Breast epithelium (tissue), 4 donors: Measurements from ENCODE around the gene ASB11. TPM values are rescaled to one million over a fixed set of nuclear protein-coding genes. Genes with fewer than 3 reads are reported as not detected.
"Not testable (repeated sequence)": the region's sequence is repeated elsewhere in the genome, so short reads cannot be mapped to it uniquely, and the experiment has no call there.

Experiments used
- DNase-seq, 2 donors: peaks; one replicate each; pipeline ENCODE4 v3.0.0-alpha.2; 2019; ENCODE audit warnings: low spot score in 2 of 2
- H3K27ac ChIP-seq, 2 donors: fragments of 200-600 bp; sonication (generic) in 1 of 2; one replicate each; pipeline ENCODE4 v1.5.1; 2016 to 2019; ENCODE audit warnings: mild to moderate bottlenecking in 1 of 2
- H3K27me3 ChIP-seq, 2 donors: fragments of 200-600 bp; sonication (generic) in 1 of 2; one replicate each; pipeline versions ENCODE4 v1.5.1 to v1.6.0; 2017 to 2019; ENCODE audit warnings: control low read depth in 1 of 2, mild to moderate bottlenecking in 1 of 2
- H3K36me3 ChIP-seq: fragments of 200-600 bp; one replicate; pipeline ENCODE4 v1.5.1; 2019
- H3K4me1 ChIP-seq, 2 donors: fragments of 200-600 bp; sonication (generic); one replicate each; pipeline ENCODE4 v1.5.1; 2016 to 2019; ENCODE audit warnings: control low read depth in 1 of 2
- H3K4me3 ChIP-seq, 3 donors: fragments of 200-600 bp; sonication (generic); 1 replicate in 2 of 3; 2 replicates in 1 of 3; pipeline ENCODE4 v1.5.1; 2016 to 2019; ENCODE audit warnings: mild to moderate bottlenecking in 3 of 3, moderate library complexity in 2 of 3
- H3K9me3 ChIP-seq, 2 donors: fragments of 200-600 bp; sonication (generic) in 1 of 2; one replicate each; pipeline ENCODE4 v1.5.1; 2016 to 2019; ENCODE audit warnings: control low read depth in 1 of 2
- POLR2A ChIP-seq: fragments of 450-650 bp; IDR thresholded peaks from one replicate; pipeline ENCODE4 v1.6.1; 2016; ENCODE audit warnings: antibody characterized with exemption, mild to moderate bottlenecking, moderate library complexity
- POLR2AphosphoS5 ChIP-seq, 3 donors: sonication (generic); formaldehyde crosslinking; IDR thresholded peaks; one replicate each; pipeline ENCODE4 v1.6.1; 2017; ENCODE audit warnings: antibody characterized with exemption in 3 of 3
- intact Hi-C: fragments of 100-400 bp; cut with DNase I; formaldehyde crosslinking; loops from one replicate; pipeline ENCODE4 v1.15.1; 2023; ENCODE audit warnings: low total_unique reads
- total RNA-seq, 3 donors: library from RNA; depleted of rRNA; stranded (reverse); fragments of >200 nt; gene quantifications; one replicate each; pipeline ENCODE4 v1.1.0, GENCODE V29; 2016
- TF ChIP-seq, protein P1 (sequence below), 3 donors: fragments of 450-650 bp; IDR thresholded peaks; one replicate each; pipeline ENCODE4 v1.5.1; 2016 to 2017; ENCODE audit warnings: antibody characterized with exemption in 3 of 3, mild to moderate bottlenecking in 3 of 3, moderate library complexity in 3 of 3

ASB11 gene
- total RNA-seq, 3 donors from 2014 or later: not detected

DNA sequence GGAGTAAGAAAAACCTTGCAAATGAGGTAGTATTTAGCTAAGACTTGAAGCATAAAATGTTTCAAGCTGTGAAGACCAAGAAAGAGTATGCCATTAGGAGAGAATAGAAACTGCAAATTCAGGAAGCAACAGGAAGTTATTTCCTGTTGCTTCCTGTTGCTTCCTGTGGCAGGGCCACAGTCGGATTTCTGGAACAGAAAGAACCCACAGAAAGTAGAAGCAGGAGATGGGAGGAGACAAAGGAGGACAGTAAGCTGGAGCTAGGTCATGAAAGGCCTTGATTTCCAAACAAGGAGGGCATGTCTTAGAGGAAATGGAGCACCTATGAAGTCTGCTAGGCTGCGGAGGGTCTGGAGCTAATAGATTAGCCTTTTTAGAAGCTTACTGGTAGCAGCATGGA, 17.2 kb downstream of the ASB11 start:
- peaks cover 0 to 37% of the 10 kb centered on the region in 2 donors for H3K27me3 ChIP-seq
- no peaks in the 10 kb centered on the region for H3K4me1 ChIP-seq
- DNase-seq: no peak
- H3K9me3 ChIP-seq: no peaks in the 10 kb centered on the region
- peak overlapping the region in 1 of 2 donors; percentile 39 for H3K27ac ChIP-seq
- H3K36me3 ChIP-seq: no peaks in the 10 kb centered on the region
- intact Hi-C loops: no loop called here
- no peak for TF ChIP-seq POLR2A
- no peak for TF ChIP-seq POLR2AphosphoS5 (IDR thresholded peaks at IDR 0.05)
- TF ChIP-seq, protein P1, sequence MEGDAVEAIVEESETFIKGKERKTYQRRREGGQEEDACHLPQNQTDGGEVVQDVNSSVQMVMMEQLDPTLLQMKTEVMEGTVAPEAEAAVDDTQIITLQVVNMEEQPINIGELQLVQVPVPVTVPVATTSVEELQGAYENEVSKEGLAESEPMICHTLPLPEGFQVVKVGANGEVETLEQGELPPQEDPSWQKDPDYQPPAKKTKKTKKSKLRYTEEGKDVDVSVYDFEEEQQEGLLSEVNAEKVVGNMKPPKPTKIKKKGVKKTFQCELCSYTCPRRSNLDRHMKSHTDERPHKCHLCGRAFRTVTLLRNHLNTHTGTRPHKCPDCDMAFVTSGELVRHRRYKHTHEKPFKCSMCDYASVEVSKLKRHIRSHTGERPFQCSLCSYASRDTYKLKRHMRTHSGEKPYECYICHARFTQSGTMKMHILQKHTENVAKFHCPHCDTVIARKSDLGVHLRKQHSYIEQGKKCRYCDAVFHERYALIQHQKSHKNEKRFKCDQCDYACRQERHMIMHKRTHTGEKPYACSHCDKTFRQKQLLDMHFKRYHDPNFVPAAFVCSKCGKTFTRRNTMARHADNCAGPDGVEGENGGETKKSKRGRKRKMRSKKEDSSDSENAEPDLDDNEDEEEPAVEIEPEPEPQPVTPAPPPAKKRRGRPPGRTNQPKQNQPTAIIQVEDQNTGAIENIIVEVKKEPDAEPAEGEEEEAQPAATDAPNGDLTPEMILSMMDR (IDR thresholded peaks at IDR 0.05): no peak
- H3K4me3 ChIP-seq: no peak overlapping the region

DNA sequence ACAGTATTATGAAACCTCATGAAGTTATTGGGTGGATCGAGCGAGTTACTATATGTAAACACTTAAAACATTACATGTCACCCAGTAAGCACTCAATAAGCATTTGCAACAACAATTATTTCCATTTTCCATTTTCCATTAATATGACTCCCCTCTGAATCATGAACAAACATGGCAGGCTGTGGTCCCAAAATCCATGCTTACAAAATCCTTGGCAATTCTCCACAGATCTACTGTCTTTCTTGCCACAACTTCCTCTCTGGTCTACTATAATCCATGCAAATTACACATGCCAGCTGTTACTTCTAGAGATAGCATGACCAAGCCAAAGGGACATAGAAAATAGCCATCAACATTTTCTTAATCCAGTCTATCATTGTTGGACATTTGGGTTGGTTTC, 22.0 kb downstream of the ASB11 start:
- intact Hi-C loops: no loop called here
- H3K36me3 ChIP-seq: no peaks in the 10 kb centered on the region
- H3K9me3 ChIP-seq: no peaks in the 10 kb centered on the region
- peaks cover 0 to 25% of the 10 kb centered on the region in 2 donors for H3K27me3 ChIP-seq
- no peak overlapping the region for H3K27ac ChIP-seq
- TF ChIP-seq POLR2A: no peak
- TF ChIP-seq POLR2AphosphoS5 (IDR thresholded peaks at IDR 0.05): no peak
- TF ChIP-seq, protein P1 (IDR thresholded peaks at IDR 0.05): no peak
- H3K4me3 ChIP-seq: no peak overlapping the region
- DNase-seq: no peak
- no peaks in the 10 kb centered on the region for H3K4me1 ChIP-seq

DNA sequence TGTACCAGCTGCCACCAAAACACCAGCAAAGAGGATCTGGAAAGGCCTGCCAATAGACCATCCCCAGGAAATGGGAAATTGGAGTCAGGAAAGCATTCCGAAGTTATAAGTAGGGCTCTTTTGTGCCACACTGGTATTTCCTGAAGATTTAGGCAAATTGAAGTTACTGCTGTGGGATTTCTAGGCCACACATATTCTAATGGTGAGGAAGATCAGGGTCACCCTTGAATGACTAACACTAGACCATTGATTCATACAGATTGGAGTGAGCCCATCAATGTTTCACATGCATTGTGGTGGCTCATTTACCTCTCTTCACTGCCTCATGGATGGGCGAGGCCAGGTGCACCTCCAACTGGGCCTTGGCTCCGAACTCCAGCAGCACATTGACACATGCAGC, 22.6 kb downstream of the ASB11 start:
- no peak for DNase-seq
- no peaks in the 10 kb centered on the region for H3K4me1 ChIP-seq
- no peak for TF ChIP-seq POLR2A
- TF ChIP-seq POLR2AphosphoS5 (IDR thresholded peaks at IDR 0.05): no peak
- TF ChIP-seq, protein P1 (IDR thresholded peaks at IDR 0.05): no peak
- H3K27me3 ChIP-seq: peaks cover 0 to 24% of the 10 kb centered on the region in 2 donors
- H3K9me3 ChIP-seq: no peaks in the 10 kb centered on the region
- H3K36me3 ChIP-seq: no peaks in the 10 kb centered on the region
- intact Hi-C loops: no loop called here
- no peak overlapping the region for H3K4me3 ChIP-seq
- no peak overlapping the region for H3K27ac ChIP-seq

DNA sequence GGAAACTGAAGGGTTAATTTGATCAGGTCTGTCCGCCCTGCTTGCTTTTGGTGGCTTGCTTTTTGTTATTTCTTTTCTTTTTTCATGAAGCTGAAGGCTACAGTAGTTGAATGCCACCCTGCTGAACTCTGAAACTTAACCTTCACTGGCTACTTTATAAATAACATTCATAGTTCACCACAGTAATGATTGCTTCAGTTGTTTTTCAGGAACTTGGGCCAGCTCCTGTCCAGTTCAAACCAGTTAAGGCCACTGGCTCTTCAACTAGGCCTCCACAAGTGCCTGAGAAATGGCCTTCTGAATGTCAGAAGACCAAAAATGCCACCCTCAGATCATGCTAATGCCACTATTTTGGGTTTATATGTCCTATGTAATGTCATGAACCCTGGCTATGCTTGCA, 37.8 kb downstream of the ASB11 start:
- no peak overlapping the region for H3K4me3 ChIP-seq
- H3K9me3 ChIP-seq: peaks cover 3 to 6% of the 10 kb centered on the region in 2 donors
- no peak overlapping the region for H3K27ac ChIP-seq
- TF ChIP-seq, protein P1 (IDR thresholded peaks at IDR 0.05): no peak
- no peak for TF ChIP-seq POLR2AphosphoS5 (IDR thresholded peaks at IDR 0.05)
- TF ChIP-seq POLR2A: no peak
- intact Hi-C loops: no loop called here
- peaks cover 0 to 25% of the 10 kb centered on the region in 2 donors for H3K27me3 ChIP-seq
- H3K36me3 ChIP-seq: no peaks in the 10 kb centered on the region
- no peaks in the 10 kb centered on the region for H3K4me1 ChIP-seq
- DNase-seq: no peak

DNA sequence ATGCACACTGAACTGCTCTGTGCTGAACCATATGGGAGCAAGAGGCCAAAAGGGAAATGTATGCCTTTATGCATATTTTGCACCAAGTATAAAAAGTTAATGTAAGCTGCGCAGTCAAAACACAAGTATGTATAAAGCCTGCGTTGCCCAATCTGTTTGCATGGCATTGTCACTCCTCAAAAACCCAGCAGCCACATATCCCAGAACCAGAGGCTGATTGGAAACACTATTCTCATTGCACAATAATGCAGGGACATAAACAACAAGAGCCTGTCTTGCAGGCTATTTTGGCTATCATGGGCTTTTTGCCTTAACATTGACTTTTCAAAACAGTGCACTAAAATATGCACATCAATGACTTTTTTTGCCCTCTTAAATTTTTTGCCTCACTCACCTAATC, 40.5 kb downstream of the ASB11 start:
- TF ChIP-seq, protein P1 (IDR thresholded peaks at IDR 0.05): no peak
- no peak for TF ChIP-seq POLR2A
- TF ChIP-seq POLR2AphosphoS5 (IDR thresholded peaks at IDR 0.05): no peak
- Histone ChIP-seq H3K4me3 (no peak overlapping the region), H3K9me3 (peaks cover 3 to 6% of the 10 kb centered on the region in 2 donors), H3K4me1 (no peaks in the 10 kb centered on the region), H3K27me3 (peaks cover 0 to 20% of the 10 kb centered on the region in 2 donors), H3K36me3 (no peaks in the 10 kb centered on the region), H3K27ac (no peak overlapping the region)
- intact Hi-C loops: no loop called here
- no peak for DNase-seq

DNA sequence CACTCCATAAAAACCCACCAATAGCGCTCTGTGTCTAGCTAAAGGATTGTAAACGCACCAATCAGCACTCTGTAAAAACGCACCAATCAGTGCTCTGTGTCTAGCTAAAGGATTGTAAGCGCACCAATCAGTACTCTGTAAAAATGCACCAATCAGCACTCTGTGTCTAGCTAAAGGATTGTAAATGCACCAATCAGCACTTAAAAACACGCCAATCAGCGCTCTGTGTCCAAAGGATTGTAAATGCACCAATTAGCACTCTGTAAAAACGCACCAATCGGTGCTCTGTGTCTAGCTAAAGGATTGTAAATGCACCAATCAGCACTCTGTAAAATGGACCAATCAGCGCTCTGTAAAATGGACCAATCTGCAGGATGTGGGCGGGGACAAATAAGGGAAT, 42.2 kb downstream of the ASB11 start:
- H3K4me1 ChIP-seq, H3K4me3 ChIP-seq, H3K36me3 ChIP-seq, H3K27ac ChIP-seq, intact Hi-C loops, DNase-seq, H3K9me3 ChIP-seq: not testable (repeated sequence)
- H3K27me3 ChIP-seq: peaks cover 0 to 19% of the 10 kb centered on the region in 2 donors
